CD4-positive, alpha-beta memory T cell (primary cell): ENCODE measurements around the gene FRMD4A. TPM values are rescaled to one million over a fixed set of nuclear protein-coding genes. Genes with fewer than 3 reads are reported as not detected.

Experiments
- CTCF ChIA-PET: fragments of 350-600 bp; sonication (Branson Sonifier 250); formaldehyde crosslinking; loops from one replicate; lab custom pipeline; 2021; ENCODE audit warnings: inconsistent platforms; ENCODE audit not compliant: partially characterized antibody; lab: Charles Lee
- POLR2A ChIA-PET: fragments of 350-600 bp; sonication (Branson Sonifier 250); formaldehyde crosslinking; loops from one replicate; lab custom pipeline; 2021; ENCODE audit not compliant: partially characterized antibody; lab: Charles Lee
- DNase-seq, 5 donors: peaks; one replicate each; pipeline versions ENCODE4 v3.0.0 to v3.0.0-alpha.2; 2020 to 2022; ENCODE audit warnings: mixed read lengths in 1 of 5
- H3K27ac ChIP-seq: one replicate; pipeline ENCODE4 v1.7.0; 2013; ENCODE audit warnings: low read depth, low read length
- H3K27me3 ChIP-seq: 2 replicates; pipeline ENCODE4 v1.7.0; 2013; ENCODE audit warnings: mild to moderate bottlenecking, low read length, moderate library complexity; ENCODE audit not compliant: insufficient read depth
- H3K36me3 ChIP-seq: 2 replicates; pipeline ENCODE4 v1.7.0; 2013; ENCODE audit warnings: mild to moderate bottlenecking, low read length, moderate library complexity; ENCODE audit not compliant: insufficient read depth
- H3K4me1 ChIP-seq: 2 replicates; pipeline ENCODE4 v1.7.0; 2013; ENCODE audit warnings: mild to moderate bottlenecking, low read length, moderate library complexity; ENCODE audit not compliant: insufficient read depth
- H3K4me3 ChIP-seq, 2 donors: one replicate each; pipeline ENCODE4 v1.7.0; 2013; ENCODE audit warnings: low read length in 2 of 2, mild to moderate bottlenecking in 1 of 2
- H3K9me3 ChIP-seq, 2 donors: one replicate each; pipeline ENCODE4 v1.7.0; 2013; ENCODE audit warnings: low read length in 2 of 2, control low read depth in 1 of 2; ENCODE audit not compliant: control insufficient read depth in 1 of 2
- H3K27ac Mint-ChIP-seq, 7 donors: one replicate each; pipeline ENCODE4 v1.8.0; 2020 to 2021; ENCODE audit warnings: mixed read lengths in 7 of 7, mild to moderate bottlenecking in 6 of 7, inconsistent platforms in 3 of 7, moderate library complexity in 3 of 7
- H3K27me3 Mint-ChIP-seq, 2 donors: one replicate each; pipeline ENCODE4 v1.8.0; 2020 to 2021; ENCODE audit warnings: mixed read lengths in 2 of 2
- H3K36me3 Mint-ChIP-seq, 2 donors: one replicate each; pipeline ENCODE4 v1.8.0; 2020 to 2021; ENCODE audit warnings: mixed read lengths in 2 of 2, inconsistent platforms in 1 of 2, mild to moderate bottlenecking in 1 of 2
- H3K4me1 Mint-ChIP-seq, 4 donors: one replicate each; pipeline ENCODE4 v1.8.0; 2020 to 2021; ENCODE audit warnings: mixed read lengths in 4 of 4, mild to moderate bottlenecking in 1 of 4
- H3K4me3 Mint-ChIP-seq, 8 donors: one replicate each; pipeline ENCODE4 v1.8.0; 2020 to 2021; ENCODE audit warnings: mixed read lengths in 8 of 8, mild to moderate bottlenecking in 7 of 8, moderate library complexity in 6 of 8, inconsistent platforms in 3 of 8
- H3K9me3 Mint-ChIP-seq, 8 donors: one replicate each; pipeline ENCODE4 v1.8.0; 2020 to 2021; ENCODE audit warnings: mixed read lengths in 8 of 8, mild to moderate bottlenecking in 5 of 8, inconsistent platforms in 3 of 8, moderate library complexity in 1 of 8
- intact Hi-C: fragments of 100-400 bp; cut with micrococcal nuclease; formaldehyde crosslinking; loops from one replicate; pipeline ENCODE4 v1.15.1; 2023
- polyA plus RNA-seq, 2 donors: library from polyadenylated mRNA; unstranded; fragments of 300-500 nt; fragmentation: Illumina TruSeq; gene quantifications; one replicate each; pipeline ENCODE4 v1.2.3, GENCODE V29; 2021
- total RNA-seq, 2 experiments: library from RNA; stranded (reverse); gene quantifications; one replicate each; pipeline ENCODE4 v1.2.3, GENCODE V29; 2021

The FRMD4A gene
- total and polyA plus RNA-seq, 4 experiments from 2014 or later = 0.89 to 2.4 (median 1.9) TPM; not detected in 1

DNA sequence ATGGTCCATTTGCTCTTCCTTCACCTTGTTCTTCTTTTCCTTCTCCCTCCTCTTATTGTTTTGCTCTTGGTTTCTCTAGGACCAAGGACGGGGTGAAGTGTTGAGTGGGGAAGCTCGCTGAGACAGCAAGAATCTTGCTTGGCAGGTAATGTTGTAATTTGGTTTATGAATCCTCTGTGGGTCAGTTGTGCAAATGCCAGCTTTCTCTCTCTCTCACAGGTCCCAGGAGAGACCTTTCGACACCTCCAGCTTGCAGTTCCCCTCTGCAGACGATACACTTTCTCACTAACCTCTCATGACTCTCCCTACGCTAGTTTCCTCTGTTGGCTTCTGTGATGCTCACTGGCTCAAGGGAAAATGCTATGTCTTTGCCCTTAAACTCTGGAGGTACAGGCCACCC lies 77.0 kb downstream of the FRMD4A start:
- POLR2A ChIA-PET = no interaction called here
- no peaks in the 10 kb centered on the region for H3K4me1 Mint-ChIP-seq
- H3K36me3 Mint-ChIP-seq = no peaks in the 10 kb centered on the region
- CTCF ChIA-PET = no interaction called here
- no peak overlapping the region for H3K4me3 Mint-ChIP-seq
- no peak overlapping the region for H3K27ac ChIP-seq
- no peak for DNase-seq
- H3K27ac Mint-ChIP-seq = no peak overlapping the region
- H3K4me3 ChIP-seq = no peak overlapping the region
- H3K27me3 ChIP-seq = no peaks in the 10 kb centered on the region
- intact Hi-C loops = no loop called here
- H3K9me3 ChIP-seq = no peaks in the 10 kb centered on the region
- no peaks in the 10 kb centered on the region for H3K4me1 ChIP-seq
- peaks cover 0 to 15% (median 8%) of the 10 kb centered on the region in 8 donors for H3K9me3 Mint-ChIP-seq
- H3K27me3 Mint-ChIP-seq = peaks cover 19 to 25% of the 10 kb centered on the region in 2 donors
- no peaks in the 10 kb centered on the region for H3K36me3 ChIP-seq

DNA sequence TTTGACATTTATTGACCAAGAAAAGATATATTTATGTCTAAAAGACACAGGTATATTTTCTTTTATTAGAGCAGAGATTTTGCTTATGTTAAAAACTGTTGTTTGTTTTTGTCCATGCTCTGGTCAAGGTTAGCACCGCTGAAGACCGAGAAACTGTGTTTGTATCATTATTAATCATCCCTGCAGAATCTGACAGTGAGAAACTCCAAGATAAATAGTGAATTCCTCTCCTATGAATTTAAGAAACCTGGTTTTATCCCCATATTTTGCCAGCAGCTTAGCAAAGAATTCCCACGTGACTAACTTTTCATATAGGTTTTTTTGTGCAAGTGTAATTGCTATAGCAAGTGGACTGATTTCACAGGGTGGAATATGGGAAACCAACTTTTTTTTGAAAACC lies 77.6 kb downstream of the FRMD4A start:
- intact Hi-C loops = no loop called here
- Histone ChIP-seq H3K27ac (no peak overlapping the region), H3K27me3 (no peaks in the 10 kb centered on the region), H3K4me3 (no peak overlapping the region), H3K4me1 (no peaks in the 10 kb centered on the region), H3K36me3 (no peaks in the 10 kb centered on the region), H3K9me3 (no peaks in the 10 kb centered on the region)
- H3K36me3 Mint-ChIP-seq = no peaks in the 10 kb centered on the region
- peaks cover 19 to 23% of the 10 kb centered on the region in 2 donors for H3K27me3 Mint-ChIP-seq
- no peaks in the 10 kb centered on the region for H3K4me1 Mint-ChIP-seq
- H3K4me3 Mint-ChIP-seq = no peak overlapping the region
- no peak for DNase-seq
- no peak overlapping the region for H3K27ac Mint-ChIP-seq
- ChIA-PET CTCF (no interaction called here), POLR2A (no interaction called here)
- peaks cover 0 to 11% (median 6%) of the 10 kb centered on the region in 8 donors for H3K9me3 Mint-ChIP-seq

DNA sequence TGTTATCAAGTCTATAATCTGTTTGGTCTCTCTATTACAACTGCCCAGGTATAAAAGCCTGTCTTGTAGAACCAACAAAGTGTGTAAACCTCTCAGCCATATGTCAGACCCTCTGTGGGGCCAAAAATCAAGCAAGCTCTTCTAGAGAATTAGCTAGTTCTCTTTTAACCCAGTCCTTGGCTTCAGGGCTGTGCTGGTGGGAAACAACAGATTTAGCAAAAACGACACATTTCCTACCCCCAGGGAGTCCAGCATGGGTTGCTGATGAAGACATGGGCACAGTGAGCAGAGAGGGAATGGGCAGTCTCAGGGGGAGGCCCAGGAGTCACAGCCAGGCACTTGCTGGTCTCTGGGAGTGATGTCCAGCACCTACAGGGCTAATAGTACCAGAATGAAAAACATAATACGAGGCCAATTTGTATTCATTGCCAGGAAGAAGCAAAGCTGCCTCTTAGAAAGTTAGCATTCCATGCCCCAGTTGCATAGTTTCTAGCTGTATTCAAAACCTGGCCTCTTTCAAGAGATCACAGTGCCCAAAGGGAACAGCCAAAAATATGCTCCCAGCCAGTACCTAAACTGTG lies 80.1 kb downstream of the FRMD4A start:
- Mint-ChIP-seq H3K36me3 (no peaks in the 10 kb centered on the region), H3K4me3 (no peak overlapping the region), H3K9me3 (peaks cover 0 to 11% (median 6%) of the 10 kb centered on the region in 8 donors), H3K27ac (no peak overlapping the region), H3K27me3 (peaks cover 20 to 26% of the 10 kb centered on the region in 2 donors), H3K4me1 (no peaks in the 10 kb centered on the region)
- Histone ChIP-seq H3K27ac (no peak overlapping the region), H3K9me3 (no peaks in the 10 kb centered on the region), H3K4me1 (no peaks in the 10 kb centered on the region), H3K4me3 (no peak overlapping the region), H3K36me3 (no peaks in the 10 kb centered on the region), H3K27me3 (no peaks in the 10 kb centered on the region)
- ChIA-PET POLR2A (no interaction called here), CTCF (no interaction called here)
- no peak for DNase-seq
- intact Hi-C loops = no loop called here

DNA sequence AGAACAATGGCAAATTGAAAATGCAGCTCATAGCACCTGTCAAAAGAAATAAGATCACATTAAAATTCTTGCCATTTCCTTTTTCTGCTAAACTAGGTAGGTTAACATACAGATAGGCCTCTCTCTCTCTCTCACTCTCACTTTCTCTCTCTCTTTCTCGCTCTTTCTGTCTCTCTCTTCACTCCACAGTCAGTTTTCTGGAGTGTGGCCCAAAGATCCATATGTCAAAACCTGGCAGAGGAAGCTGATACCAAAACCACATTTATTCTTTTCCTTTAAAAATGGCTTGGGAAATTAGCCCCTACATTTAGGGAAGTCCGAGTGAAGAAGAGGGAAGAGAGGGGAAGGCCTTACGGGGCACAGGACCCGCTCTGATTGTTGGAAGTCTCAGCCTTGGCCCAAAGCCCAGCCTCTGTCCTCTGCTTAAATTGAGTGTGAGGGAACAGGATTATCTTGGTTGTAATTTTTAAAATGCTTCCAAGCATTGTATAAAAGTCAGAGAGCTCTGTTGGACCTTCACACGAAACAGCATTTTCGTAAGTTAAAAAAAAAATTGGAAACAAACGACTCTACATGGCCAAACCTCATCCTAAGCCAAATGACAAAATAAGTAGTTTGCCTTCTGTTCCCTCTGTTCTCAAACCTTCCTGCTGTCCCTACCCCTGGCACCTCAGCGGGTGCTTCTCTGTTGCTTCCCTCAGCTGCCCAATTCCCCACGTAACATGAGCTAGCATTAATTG lies 83.2 kb downstream of the FRMD4A start:
- POLR2A ChIA-PET = no interaction called here
- Mint-ChIP-seq H3K36me3 (no peaks in the 10 kb centered on the region), H3K27me3 (peaks cover 14 to 19% of the 10 kb centered on the region in 2 donors), H3K4me3 (no peak overlapping the region), H3K4me1 (no peaks in the 10 kb centered on the region), H3K9me3 (peaks cover 0 to 11% (median 8%) of the 10 kb centered on the region in 8 donors), H3K27ac (no peak overlapping the region)
- DNase-seq = no peak
- no peaks in the 10 kb centered on the region for H3K4me1 ChIP-seq
- H3K36me3 ChIP-seq = no peaks in the 10 kb centered on the region
- no peak overlapping the region for H3K4me3 ChIP-seq
- CTCF ChIA-PET = interaction anchor here (1.0 kb wide), 1 partner anchor 357 kb away, joined by 3 read pairs; no protein-coding TSS in a partner anchor
- intact Hi-C loops = no loop called here
- H3K9me3 ChIP-seq = no peaks in the 10 kb centered on the region
- H3K27ac ChIP-seq = no peak overlapping the region
- H3K27me3 ChIP-seq = no peaks in the 10 kb centered on the region

DNA sequence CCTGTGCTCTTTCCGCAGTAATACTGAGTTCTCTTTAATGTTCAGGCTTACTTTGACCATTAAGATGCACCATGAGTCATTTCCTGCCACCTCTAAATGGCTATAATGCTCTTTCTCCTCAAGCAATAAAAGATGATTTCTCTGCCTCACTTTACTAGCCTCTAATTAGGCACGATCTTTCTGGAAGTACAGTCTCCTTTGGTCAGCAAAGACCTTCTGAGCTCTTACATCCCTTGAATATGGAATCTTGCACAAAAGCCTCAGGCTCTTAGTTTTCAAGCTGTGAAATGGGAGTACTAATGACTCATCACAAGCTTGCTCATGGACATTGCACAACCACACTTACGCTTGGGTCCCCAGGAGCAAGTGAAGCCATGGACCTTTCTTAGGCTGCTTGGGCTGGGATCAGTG lies 85.9 kb downstream of the FRMD4A start:
- Mint-ChIP-seq H3K27ac (no peak overlapping the region), H3K36me3 (no peaks in the 10 kb centered on the region), H3K4me1 (peaks cover 0 to 2% (median under 1%) of the 10 kb centered on the region in 4 donors), H3K4me3 (no peak overlapping the region), H3K9me3 (peaks cover 0 to 8% (median 0%) of the 10 kb centered on the region in 8 donors), H3K27me3 (peaks cover 21 to 25% of the 10 kb centered on the region in 2 donors)
- CTCF ChIA-PET = interaction anchor here (0.6 kb wide), 1 partner anchor 1262 kb away, joined by 3 read pairs; no protein-coding TSS in a partner anchor
- H3K36me3 ChIP-seq = no peaks in the 10 kb centered on the region
- intact Hi-C loops = no loop called here
- no peak overlapping the region for H3K4me3 ChIP-seq
- H3K9me3 ChIP-seq = no peaks in the 10 kb centered on the region
- H3K4me1 ChIP-seq = no peaks in the 10 kb centered on the region
- no peak overlapping the region for H3K27ac ChIP-seq
- DNase-seq = no peak
- no peaks in the 10 kb centered on the region for H3K27me3 ChIP-seq
- POLR2A ChIA-PET = no interaction called here

DNA sequence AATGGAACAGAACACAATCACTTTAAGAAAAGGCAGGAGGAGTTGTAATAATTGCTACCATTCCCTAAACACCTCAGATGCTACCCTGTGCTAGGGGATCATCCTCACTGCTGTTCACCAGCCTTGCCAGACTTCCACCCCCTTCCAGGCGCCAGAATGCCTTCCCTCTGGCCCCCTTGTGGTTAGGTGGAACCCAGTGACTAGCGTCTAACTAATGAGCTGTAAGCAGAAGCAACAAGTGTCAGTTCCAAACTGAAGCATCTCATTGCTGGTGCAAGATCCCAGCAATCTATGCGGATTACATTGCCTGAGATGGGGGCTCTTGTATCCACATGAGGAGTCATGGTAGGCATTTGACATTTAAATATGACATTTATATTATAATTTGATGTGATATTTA lies 86.6 kb downstream of the FRMD4A start:
- peaks cover 0 to 8% (median 0%) of the 10 kb centered on the region in 8 donors for H3K9me3 Mint-ChIP-seq

DNA sequence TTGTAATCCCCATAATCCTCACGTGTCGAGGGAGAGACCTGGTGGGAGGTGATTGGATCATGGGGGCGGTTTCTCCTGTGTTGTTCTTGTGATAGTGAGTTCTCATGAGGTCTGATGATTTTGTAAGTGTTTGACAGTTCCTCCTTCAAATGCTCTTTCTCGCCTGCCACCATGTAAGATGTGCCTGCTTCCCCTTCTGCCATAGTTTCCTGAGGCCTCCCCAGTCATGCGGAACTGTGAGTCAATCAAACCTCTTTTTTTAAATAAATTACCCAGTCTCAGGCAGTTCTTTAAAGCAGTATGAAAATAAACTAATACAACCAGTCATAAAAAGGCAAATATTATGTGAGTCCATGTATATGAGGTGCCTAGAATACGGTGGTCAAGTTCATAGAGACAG lies 87.5 kb downstream of the FRMD4A start:
- Mint-ChIP-seq H3K27me3 (peaks cover 18 to 25% of the 10 kb centered on the region in 2 donors), H3K36me3 (no peaks in the 10 kb centered on the region), H3K4me3 (no peak overlapping the region), H3K4me1 (peaks cover 0 to 2% (median under 1%) of the 10 kb centered on the region in 4 donors), H3K9me3 (peaks cover 0 to 11% (median 0%) of the 10 kb centered on the region in 8 donors), H3K27ac (no peak overlapping the region)
- H3K27me3 ChIP-seq = no peaks in the 10 kb centered on the region
- no peak overlapping the region for H3K4me3 ChIP-seq
- ChIA-PET CTCF (no interaction called here), POLR2A (no interaction called here)
- intact Hi-C loops = no loop called here
- H3K27ac ChIP-seq = no peak overlapping the region
- no peaks in the 10 kb centered on the region for H3K9me3 ChIP-seq
- no peak for DNase-seq
- no peaks in the 10 kb centered on the region for H3K4me1 ChIP-seq
- H3K36me3 ChIP-seq = no peaks in the 10 kb centered on the region

More for the DNA sequence above, 86.6 kb downstream of the FRMD4A start:
- no peak for DNase-seq
- Mint-ChIP-seq H3K27me3 (peaks cover 18 to 25% of the 10 kb centered on the region in 2 donors), H3K4me3 (no peak overlapping the region), H3K27ac (no peak overlapping the region), H3K4me1 (peaks cover 0 to 2% (median under 1%) of the 10 kb centered on the region in 4 donors), H3K36me3 (no peaks in the 10 kb centered on the region)
- H3K27me3 ChIP-seq = no peaks in the 10 kb centered on the region
- intact Hi-C loops = no loop called here
- ChIA-PET CTCF (interaction anchor here (0.6 kb wide), 1 partner anchor 1261 kb away, joined by 3 read pairs; no protein-coding TSS in a partner anchor), POLR2A (no interaction called here)
- no peaks in the 10 kb centered on the region for H3K36me3 ChIP-seq
- H3K27ac ChIP-seq = no peak overlapping the region
- H3K4me1 ChIP-seq = no peaks in the 10 kb centered on the region
- H3K4me3 ChIP-seq = no peak overlapping the region
- no peaks in the 10 kb centered on the region for H3K9me3 ChIP-seq
